Activated T-cell treated with anti-CD3 and anti-CD28 coated beads for 1 hour (primary cell): ENCODE data around the gene TFAP2E.
"Not testable (repeated sequence)": the region's sequence is repeated elsewhere in the genome, so short reads cannot be mapped to it uniquely, and the experiment has no call there.

Experiments used
- DNase-seq: peaks from one replicate; pipeline ENCODE4 v3.0.0-alpha.2; 2020; ENCODE audit warnings: low read depth

The TFAP2E gene

GRCh38 chr1:35574125-35574654 lies 1.1 kb downstream of the TFAP2E start:
- no peak for DNase-seq

- DNase-seq, result no peak
Observed at GRCh38 chr1:35574655-35575415, 1.7 kb downstream of the TFAP2E start.

- DNase-seq, result no peak
Observed at GRCh38 chr1:35575416-35575958, 2.4 kb downstream of the TFAP2E start.

GRCh38 chr1:35576061-35576765 lies 3.1 kb downstream of the TFAP2E start:
- no peak for DNase-seq

GRCh38 chr1:35576766-35577070 lies 3.6 kb downstream of the TFAP2E start:
- DNase-seq, result not testable (repeated sequence)

- DNase-seq, result peak; percentile 41
Observed at GRCh38 chr1:35577071-35577998, 4.2 kb downstream of the TFAP2E start.

GRCh38 chr1:35580949-35581388 lies 7.9 kb downstream of the TFAP2E start:
- DNase-seq, result no peak

GRCh38 chr1:35581621-35582020 lies 8.5 kb downstream of the TFAP2E start:
- DNase-seq, result not testable (repeated sequence)

GRCh38 chr1:35585281-35585680 lies 12.2 kb downstream of the TFAP2E start:
- no peak for DNase-seq

GRCh38 chr1:35585805-35586204 lies 12.7 kb downstream of the TFAP2E start:
- DNase-seq, result not testable (repeated sequence)

- DNase-seq, result no peak
Observed at GRCh38 chr1:35586808-35587207, 13.7 kb downstream of the TFAP2E start.

- DNase-seq, result no peak
Observed at GRCh38 chr1:35587736-35588135, 14.6 kb downstream of the TFAP2E start.

- no peak for DNase-seq
Observed at GRCh38 chr1:35588197-35588910, 15.2 kb downstream of the TFAP2E start.

GRCh38 chr1:35589516-35590427 lies 16.7 kb downstream of the TFAP2E start:
- DNase-seq, result no peak

- DNase-seq, result no peak
Observed at GRCh38 chr1:35590476-35591040, 17.4 kb downstream of the TFAP2E start.

- DNase-seq, result no peak
Observed at GRCh38 chr1:35591211-35591610, 18.1 kb downstream of the TFAP2E start.

GRCh38 chr1:35592991-35593769 lies 20.1 kb downstream of the TFAP2E start:
- no peak for DNase-seq

- DNase-seq, result no peak
Observed at GRCh38 chr1:35594005-35594760, 21.1 kb downstream of the TFAP2E start.
